ENCODE measurements around the gene PLEKHG4B.
"Not testable (repeated sequence)": the region's sequence is repeated elsewhere in the genome, so short reads cannot be mapped to it uniquely, and the experiment has no call there.

Gene PLEKHG4B

GRCh38 chr5:156411-157072, 64.6 kb downstream of the PLEKHG4B start:
- no peak for DNase-seq (ENCODE audit: low read depth in 3 of 3, low spot score in 1 of 3)

DNA sequence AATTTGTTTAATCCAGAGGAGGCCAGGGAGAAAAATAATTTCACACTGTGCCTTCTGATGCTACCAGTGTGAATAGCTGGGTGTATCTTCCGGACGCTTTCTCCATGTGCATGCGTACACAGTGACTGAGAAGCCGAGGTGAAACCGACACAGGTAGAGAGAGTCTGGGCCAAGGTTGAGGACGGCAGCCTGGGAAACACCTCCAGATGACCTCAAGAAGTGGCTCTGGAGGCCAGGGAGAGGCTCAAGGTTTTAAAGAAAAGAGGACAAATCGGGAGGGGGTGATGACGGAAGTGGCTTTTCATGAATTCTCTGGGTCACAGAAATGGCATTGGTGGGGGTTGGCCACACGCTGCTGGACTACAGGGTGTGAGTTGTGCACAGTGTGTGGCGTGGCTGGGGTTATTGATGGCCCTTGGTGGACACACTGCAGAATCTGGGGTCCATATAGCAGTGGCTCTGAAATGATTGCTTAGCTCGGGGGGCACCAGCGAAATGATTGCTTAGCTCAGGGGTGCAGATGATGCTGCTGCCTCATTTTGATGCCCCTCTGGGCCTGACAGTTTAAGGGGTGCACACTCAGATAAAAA, 65.3 kb downstream of the PLEKHG4B start:
- DNase-seq (ENCODE audit: low read depth in 3 of 3, low spot score in 1 of 3), result no peak

- DNase-seq (ENCODE audit: low read depth in 3 of 3, low spot score in 1 of 3), result no peak
These were observed 65.8 kb downstream of the PLEKHG4B start for GRCh38 chr5:157801-158200.

GRCh38 chr5:158807-159447, 67.0 kb downstream of the PLEKHG4B start:
- no peak for DNase-seq (ENCODE audit: low read depth in 3 of 3, low spot score in 1 of 3)

GRCh38 chr5:159448-160172, 67.6 kb downstream of the PLEKHG4B start:
- no peak for DNase-seq (ENCODE audit: low read depth in 3 of 3, low spot score in 1 of 3)

- DNase-seq (ENCODE audit: low read depth in 3 of 3, low spot score in 1 of 3), result no peak
These were observed 68.2 kb downstream of the PLEKHG4B start for GRCh38 chr5:160173-160510.

- DNase-seq (ENCODE audit: low read depth in 3 of 3, low spot score in 1 of 3), result no peak
These were observed 69.2 kb downstream of the PLEKHG4B start for GRCh38 chr5:160921-161802.

DNA sequence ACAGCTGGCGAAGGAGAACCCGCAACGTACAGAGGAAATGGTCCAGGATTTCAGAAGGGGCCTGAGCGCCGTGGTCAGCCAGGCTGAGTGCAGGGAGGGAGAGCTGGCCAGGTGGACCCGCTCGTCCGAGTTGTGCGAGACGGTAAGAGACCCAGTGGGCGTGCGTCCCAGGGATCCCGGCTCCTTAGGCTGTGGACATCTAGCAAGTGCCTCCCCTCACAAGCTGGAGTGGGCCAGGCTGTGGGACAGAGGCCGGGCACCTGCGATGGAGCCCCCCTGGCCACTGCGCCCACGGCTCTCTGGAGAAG, 69.8 kb downstream of the PLEKHG4B start:
- no peak for DNase-seq (ENCODE audit: low read depth in 3 of 3, low spot score in 1 of 3)

DNA sequence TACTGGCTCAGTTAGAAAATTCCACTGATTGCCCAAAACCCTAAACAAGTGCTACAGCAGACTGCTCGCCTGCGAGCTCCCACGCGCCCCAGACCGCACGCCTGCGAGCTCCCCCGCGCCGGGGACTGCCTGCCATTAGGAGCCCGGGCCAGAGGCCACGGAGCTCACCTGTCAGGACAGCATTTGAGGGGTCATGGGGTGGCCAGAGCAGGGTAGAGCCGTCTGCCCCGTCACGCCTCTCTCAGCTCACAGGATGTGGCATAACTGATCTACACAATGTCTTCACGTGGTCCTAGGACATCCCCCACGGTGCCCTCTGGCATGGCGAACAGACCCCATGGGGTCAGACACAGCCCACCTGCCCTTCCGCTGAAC, 70.2 kb downstream of the PLEKHG4B start:
- no peak for DNase-seq (ENCODE audit: low read depth in 3 of 3, low spot score in 1 of 3)

GRCh38 chr5:162565-163337, 70.8 kb downstream of the PLEKHG4B start:
- no peak for DNase-seq (ENCODE audit: low read depth in 3 of 3, low spot score in 1 of 3)

- DNase-seq (ENCODE audit: low read depth in 3 of 3, low spot score in 1 of 3), result no peak
These were observed 71.3 kb downstream of the PLEKHG4B start for GRCh38 chr5:163338-163620.

GRCh38 chr5:163841-164240, 71.9 kb downstream of the PLEKHG4B start:
- no peak for DNase-seq (ENCODE audit: low read depth in 3 of 3, low spot score in 1 of 3)

DNA sequence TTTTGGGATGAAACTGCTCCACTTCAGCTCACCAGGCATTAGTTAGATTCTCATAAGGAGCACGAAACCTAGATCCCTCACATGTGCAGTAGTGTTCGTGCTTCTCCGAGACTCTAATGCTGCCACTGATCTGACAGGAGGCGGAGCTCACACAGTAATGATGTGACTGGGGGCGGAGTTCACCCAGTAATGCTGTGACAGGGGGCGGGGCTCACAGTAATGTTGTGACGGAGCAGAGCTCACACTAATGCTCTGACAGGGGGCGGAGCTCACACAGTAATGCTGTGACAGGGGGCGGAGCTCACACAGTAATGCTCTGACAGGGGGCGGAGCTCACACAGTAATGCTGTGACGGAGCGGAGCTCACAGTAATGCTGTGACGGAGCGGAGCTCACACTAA, 72.3 kb downstream of the PLEKHG4B start:
- no peak for DNase-seq (ENCODE audit: low read depth in 3 of 3, low spot score in 1 of 3)

- not testable (repeated sequence) for DNase-seq (ENCODE audit: low read depth in 3 of 3, low spot score in 1 of 3)
These were observed 72.8 kb downstream of the PLEKHG4B start for GRCh38 chr5:164783-165182.

- no peak for DNase-seq (ENCODE audit: low read depth in 3 of 3, low spot score in 1 of 3)
These were observed 74.7 kb downstream of the PLEKHG4B start for GRCh38 chr5:166441-167372.

- no peak for DNase-seq (ENCODE audit: low read depth in 3 of 3, low spot score in 1 of 3)
These were observed 75.5 kb downstream of the PLEKHG4B start for GRCh38 chr5:167511-167910.

DNA sequence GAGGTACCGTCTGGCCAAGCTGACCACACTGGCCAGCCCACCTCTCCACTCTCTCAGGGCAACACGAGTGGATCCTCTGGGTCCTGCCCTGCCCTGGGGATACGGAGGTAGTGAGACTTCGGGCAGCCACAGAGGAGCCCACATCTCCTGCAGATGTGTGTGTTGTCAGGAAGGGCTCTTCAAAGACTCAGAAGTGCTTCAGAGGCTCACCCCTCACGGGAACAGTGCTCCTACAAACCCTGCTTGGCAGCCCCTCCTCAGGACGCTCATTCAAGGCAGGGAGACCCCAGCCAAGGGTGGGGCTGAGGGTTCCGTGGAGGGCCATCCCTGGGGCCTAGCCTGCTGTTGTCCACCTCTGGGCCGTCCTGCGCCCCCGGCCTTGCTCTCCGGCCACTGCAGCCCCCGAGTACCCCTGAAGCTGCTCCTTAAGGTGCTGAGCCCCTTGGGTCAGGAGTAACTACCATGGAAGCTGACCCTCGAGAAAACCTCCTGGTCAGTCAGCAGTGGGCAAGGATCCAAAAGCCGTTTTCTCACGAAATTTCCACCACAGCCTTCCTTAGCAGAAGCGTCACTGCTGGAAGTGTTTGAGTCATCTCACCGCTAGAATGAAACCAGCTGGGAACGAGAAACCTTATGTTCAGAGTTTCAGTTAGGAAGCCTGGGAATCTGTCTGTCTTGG, 76.2 kb downstream of the PLEKHG4B start:
- no peak for DNase-seq (ENCODE audit: low read depth in 3 of 3, low spot score in 1 of 3)

GRCh38 chr5:169071-169727, 77.2 kb downstream of the PLEKHG4B start:
- DNase-seq (ENCODE audit: low read depth in 3 of 3, low spot score in 1 of 3), result no peak

DNA sequence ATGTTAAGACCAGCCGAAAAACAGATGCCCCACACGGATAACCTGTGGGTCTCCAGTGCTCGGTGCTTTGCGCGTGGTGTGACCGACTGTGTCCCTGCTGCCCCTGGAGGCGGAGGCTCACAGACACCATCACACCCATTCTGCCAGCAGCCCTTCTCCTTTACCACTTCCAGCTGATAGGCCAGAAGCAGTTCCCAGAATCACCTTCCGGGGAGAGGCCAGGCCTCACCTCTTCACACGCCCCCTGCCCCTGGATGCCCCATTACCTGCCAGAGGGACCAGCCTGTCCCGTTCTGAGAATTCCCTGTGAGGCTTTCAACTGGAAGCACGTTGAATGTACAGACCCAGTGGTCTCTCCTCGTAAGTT, 77.7 kb downstream of the PLEKHG4B start:
- DNase-seq (ENCODE audit: low read depth in 3 of 3, low spot score in 1 of 3), result no peak

All from stimulated activated CD4-positive, alpha-beta T cell treated with anti-CD3 and anti-CD28 coated beads, TNF-alpha, amount 100 ng/mL, for 1 hour (primary cell).